Superior temporal gyrus (tissue), 1 donor: Measurements from ENCODE around the gene ISOC2.
A peak's percentile ranks its signal among the peaks of the same experiment; 100 is the strongest.

Experiments used
- DNase-seq: peaks from one replicate; pipeline ENCODE4 v3.0.0-alpha.2; 2016; ENCODE audit errors: extremely low spot score

ISOC2 gene

GRCh38 chr19:55490478-55491432 lies 29.3 kb upstream of the ISOC2 start:
- no peak for DNase-seq

GRCh38 chr19:55489711-55490477 lies 28.5 kb upstream of the ISOC2 start:
- DNase-seq, result no peak

GRCh38 chr19:55488986-55489710 lies 27.7 kb upstream of the ISOC2 start:
- no peak for DNase-seq

- no peak for DNase-seq
Observed at GRCh38 chr19:55487924-55488687, 26.7 kb upstream of the ISOC2 start, which contains the start of gene SSC5D. Gene SSC5D (plus strand): TSS chr19:55488436. CDS start chr19:55488590, 154 bp downstream.

DNA sequence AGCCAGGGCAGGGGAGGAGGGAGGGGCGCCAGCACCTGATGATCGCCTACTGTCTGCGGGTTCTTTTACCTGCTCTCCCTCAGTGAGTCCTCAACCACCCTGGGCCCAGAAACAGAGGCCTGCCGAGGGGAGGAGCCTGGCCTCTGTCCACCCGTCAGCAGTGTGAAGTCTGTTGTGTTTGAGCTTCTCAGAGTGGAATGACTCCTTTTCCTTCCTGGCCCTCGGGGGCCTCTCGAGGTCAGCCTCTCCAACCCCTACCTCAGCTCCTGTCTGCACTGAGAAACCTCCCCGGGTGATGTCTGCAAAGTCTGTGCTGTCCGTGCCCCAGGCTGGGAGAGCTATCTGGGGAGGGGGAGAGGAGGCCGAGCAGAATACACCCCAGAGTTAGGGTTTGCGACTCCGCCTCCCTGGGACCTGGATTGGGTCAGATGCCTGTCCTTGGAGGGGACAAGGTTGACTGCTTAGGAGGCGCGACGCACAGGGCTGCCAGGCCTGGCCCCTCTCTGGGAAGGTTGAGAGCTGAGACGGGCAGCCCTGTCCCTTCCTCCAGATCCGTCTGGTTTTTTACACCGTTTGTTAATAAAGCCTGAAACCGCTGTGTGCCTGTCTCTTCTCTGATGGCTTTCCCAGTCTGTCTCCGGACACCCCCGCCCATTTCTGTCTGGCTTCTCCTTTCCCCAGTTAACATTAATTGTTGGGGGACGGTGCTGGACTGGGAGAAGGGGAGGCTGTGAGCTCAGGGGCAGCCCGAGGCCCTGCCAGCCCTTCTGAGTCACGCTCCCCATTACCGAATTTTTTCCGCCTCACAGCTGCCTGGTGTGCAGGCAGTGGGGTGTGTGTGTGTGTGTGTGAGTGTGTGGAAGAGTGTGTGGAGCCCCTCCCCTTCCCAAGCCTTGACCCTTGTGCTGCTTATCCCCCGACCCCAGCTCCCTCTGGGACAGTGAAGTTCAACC lies 25.8 kb upstream of the ISOC2 start:
- no peak for DNase-seq

GRCh38 chr19:55486043-55486970 lies 24.9 kb upstream of the ISOC2 start:
- no peak for DNase-seq

DNA sequence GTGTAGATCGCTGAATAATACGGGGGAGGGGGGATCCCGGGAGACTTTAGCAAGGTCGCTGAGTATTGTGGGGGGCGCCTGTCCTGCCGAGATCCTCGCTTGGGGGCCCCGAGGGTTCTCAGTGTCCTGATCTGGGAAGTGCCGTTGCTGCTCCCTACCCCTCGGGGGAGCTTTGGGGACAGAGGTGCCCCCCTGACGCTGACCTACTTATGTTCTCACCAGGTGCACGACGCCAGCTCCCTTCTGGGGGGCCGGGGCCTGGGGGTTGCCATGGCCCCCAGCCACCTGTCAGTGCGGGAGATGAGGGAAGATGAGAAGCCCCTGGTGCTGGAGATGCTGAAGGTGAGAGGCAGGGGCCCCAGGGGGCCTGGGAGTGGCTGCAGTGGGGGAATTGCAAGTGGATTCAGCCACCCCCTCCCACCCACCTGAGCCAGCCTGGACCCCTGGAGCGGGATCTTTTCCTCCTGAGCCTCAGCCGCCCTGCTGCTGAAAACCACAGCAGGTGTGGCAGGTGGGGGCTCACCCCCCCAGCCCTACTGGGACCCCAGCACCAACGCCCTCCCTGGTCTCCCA lies 24.1 kb upstream of the ISOC2 start:
- DNase-seq, result no peak

GRCh38 chr19:55484593-55485438 lies 23.4 kb upstream of the ISOC2 start, which contains the start of gene NAT14:
Gene NAT14 (plus strand): TSS chr19:55485188. CDS start chr19:55485709, 521 bp downstream.
- peak; percentile 53 for DNase-seq

- DNase-seq, result no peak
Observed at GRCh38 chr19:55483706-55484592, 22.5 kb upstream of the ISOC2 start.

- no peak for DNase-seq
Observed at GRCh38 chr19:55482967-55483705, 21.7 kb upstream of the ISOC2 start.

DNA sequence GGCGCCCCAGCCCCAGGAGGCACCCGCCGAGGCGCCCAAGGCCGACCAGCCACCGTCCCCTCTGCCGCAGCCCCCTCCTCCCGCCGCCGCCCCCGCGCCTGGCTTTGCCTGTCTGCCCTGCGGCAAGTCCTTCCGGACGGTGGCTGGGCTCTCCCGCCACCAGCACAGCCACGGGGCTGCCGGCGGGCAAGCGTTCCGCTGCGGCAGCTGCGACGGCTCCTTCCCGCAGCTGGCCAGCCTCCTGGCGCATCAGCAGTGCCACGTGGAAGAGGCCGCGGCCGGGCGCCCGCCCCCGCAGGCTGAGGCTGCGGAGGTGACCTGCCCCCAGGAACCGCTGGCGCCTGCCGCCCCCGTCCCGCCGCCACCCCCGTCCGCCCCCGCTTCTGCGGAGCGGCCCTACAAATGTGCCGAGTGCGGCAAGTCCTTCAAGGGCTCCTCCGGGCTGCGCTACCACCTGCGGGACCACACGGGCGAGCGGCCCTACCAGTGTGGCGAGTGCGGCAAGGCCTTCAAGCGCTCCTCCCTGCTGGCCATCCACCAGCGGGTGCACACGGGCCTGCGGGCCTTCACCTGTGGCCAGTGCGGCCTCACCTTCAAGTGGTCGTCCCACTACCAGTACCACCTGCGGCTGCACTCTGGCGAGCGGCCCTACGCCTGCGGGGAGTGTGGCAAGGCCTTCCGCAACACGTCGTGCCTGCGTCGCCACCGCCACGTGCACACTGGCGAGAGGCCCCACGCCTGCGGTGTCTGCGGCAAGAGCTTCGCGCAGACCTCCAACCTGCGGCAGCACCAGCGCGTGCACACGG lies 20.9 kb upstream of the ISOC2 start:
- no peak for DNase-seq

DNA sequence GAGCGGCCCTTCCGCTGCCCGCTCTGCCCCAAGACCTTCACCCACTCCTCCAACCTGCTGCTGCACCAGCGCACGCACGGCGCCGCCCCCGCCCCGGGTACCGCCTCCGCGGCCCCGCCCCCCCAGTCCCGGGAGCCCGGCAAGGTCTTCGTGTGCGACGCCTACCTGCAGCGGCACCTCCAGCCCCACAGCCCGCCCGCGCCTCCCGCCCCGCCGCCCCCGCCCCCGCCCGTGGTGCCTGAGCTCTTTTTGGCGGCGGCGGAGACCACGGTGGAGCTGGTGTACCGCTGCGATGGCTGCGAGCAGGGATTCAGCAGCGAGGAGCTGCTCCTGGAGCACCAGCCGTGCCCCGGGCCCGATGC lies 20.3 kb upstream of the ISOC2 start:
- no peak for DNase-seq

DNA sequence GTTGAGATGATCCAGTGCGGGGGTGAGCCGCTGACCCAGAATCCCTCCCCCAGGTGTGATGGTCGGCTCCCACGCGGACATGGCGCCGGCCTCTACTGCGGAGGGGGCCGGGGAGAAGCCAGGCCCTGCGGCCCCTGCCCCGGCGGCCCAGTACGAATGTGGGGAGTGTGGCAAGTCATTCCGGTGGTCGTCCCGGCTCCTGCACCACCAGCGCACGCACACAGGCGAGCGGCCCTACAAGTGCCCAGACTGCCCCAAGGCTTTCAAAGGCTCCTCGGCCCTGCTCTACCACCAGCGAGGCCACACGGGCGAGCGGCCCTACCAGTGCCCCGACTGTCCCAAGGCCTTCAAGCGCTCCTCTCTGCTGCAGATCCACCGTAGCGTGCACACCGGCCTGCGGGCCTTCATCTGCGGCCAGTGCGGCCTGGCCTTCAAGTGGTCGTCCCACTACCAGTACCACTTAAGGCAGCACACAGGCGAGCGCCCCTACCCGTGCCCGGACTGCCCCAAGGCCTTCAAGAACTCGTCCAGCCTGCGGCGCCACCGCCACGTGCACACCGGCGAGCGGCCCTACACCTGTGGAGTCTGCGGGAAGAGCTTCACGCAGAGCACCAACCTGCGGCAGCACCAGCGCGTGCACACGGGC lies 19.8 kb upstream of the ISOC2 start:
- DNase-seq, result no peak

- DNase-seq, result no peak
Observed at GRCh38 chr19:55479451-55480230, 18.2 kb upstream of the ISOC2 start.
